EL (cell line): ENCODE data around the gene C21orf58.

ENCODE experiments used
- DNase-seq: peaks from one replicate; pipeline ENCODE4 v3.0.0-alpha.2; 2016

The C21orf58 gene

GRCh38 chr21:46254208-46254975, 69.3 kb downstream of the C21orf58 start:
- DNase-seq: no peak

GRCh38 chr21:46253610-46254124, 70.0 kb downstream of the C21orf58 start:
- DNase-seq: no peak

GRCh38 chr21:46252840-46253239, 70.8 kb downstream of the C21orf58 start:
- DNase-seq: no peak
